B cell (primary cell): ENCODE results near the gene CCNT1.

Experiments
- EZH2 ChIP-seq: IDR thresholded peaks from 2 replicates; pipeline ENCODE4 v1.6.1; 2012; ENCODE audit warnings: borderline replicate concordance, low read depth, mild to moderate bottlenecking, moderate library complexity, low read length; ENCODE audit not compliant: insufficient read depth, poor library complexity, severe bottlenecking
- TF ChIP-seq, protein P1 (sequence below): fragments of 200-600 bp; IDR thresholded peaks from one replicate; pipeline ENCODE4 v1.8.0; 2022; ENCODE audit warnings: antibody characterized with exemption, mild to moderate bottlenecking

- TF ChIP-seq, protein P1, sequence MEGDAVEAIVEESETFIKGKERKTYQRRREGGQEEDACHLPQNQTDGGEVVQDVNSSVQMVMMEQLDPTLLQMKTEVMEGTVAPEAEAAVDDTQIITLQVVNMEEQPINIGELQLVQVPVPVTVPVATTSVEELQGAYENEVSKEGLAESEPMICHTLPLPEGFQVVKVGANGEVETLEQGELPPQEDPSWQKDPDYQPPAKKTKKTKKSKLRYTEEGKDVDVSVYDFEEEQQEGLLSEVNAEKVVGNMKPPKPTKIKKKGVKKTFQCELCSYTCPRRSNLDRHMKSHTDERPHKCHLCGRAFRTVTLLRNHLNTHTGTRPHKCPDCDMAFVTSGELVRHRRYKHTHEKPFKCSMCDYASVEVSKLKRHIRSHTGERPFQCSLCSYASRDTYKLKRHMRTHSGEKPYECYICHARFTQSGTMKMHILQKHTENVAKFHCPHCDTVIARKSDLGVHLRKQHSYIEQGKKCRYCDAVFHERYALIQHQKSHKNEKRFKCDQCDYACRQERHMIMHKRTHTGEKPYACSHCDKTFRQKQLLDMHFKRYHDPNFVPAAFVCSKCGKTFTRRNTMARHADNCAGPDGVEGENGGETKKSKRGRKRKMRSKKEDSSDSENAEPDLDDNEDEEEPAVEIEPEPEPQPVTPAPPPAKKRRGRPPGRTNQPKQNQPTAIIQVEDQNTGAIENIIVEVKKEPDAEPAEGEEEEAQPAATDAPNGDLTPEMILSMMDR, result no peak
- no peak for TF ChIP-seq EZH2
Measured at GRCh38 chr12:48691826-48692487, 24.6 kb downstream of the CCNT1 start.
